ENCODE data around the gene AP5B1.
"Not testable (repeated sequence)": the region's sequence is repeated elsewhere in the genome, so short reads cannot be mapped to it uniquely, and the experiment has no call there.

AP5B1 gene

GRCh38 chr11:65773784-65774411 lies 6.9 kb downstream of the AP5B1 start:
- TF ChIP-seq, protein P1, sequence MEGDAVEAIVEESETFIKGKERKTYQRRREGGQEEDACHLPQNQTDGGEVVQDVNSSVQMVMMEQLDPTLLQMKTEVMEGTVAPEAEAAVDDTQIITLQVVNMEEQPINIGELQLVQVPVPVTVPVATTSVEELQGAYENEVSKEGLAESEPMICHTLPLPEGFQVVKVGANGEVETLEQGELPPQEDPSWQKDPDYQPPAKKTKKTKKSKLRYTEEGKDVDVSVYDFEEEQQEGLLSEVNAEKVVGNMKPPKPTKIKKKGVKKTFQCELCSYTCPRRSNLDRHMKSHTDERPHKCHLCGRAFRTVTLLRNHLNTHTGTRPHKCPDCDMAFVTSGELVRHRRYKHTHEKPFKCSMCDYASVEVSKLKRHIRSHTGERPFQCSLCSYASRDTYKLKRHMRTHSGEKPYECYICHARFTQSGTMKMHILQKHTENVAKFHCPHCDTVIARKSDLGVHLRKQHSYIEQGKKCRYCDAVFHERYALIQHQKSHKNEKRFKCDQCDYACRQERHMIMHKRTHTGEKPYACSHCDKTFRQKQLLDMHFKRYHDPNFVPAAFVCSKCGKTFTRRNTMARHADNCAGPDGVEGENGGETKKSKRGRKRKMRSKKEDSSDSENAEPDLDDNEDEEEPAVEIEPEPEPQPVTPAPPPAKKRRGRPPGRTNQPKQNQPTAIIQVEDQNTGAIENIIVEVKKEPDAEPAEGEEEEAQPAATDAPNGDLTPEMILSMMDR (IDR thresholded peaks at IDR 0.05; ENCODE audit: low read depth, low read length): no peak
- in situ Hi-C loops (cut with HindIII; ENCODE audit: low sequenced_read_pairs): no loop called here
- DNase-seq (ENCODE audit: low read depth, low spot score): no peak
- no peak overlapping the region for H3K4me3 ChIP-seq (ENCODE audit: low read depth, low read length)

- no peak overlapping the region for H3K4me3 ChIP-seq (ENCODE audit: low read depth, low read length)
- in situ Hi-C loops (cut with HindIII; ENCODE audit: low sequenced_read_pairs): no loop called here
- TF ChIP-seq, protein P1 (IDR thresholded peaks at IDR 0.05; ENCODE audit: low read depth, low read length): no peak
- no peak for DNase-seq (ENCODE audit: low read depth, low spot score)
Measured at GRCh38 chr11:65771589-65772112, 9.1 kb downstream of the AP5B1 start.

- no peak for DNase-seq (ENCODE audit: low read depth, low spot score)
- TF ChIP-seq, protein P1 (IDR thresholded peaks at IDR 0.05; ENCODE audit: low read depth, low read length): no peak
- in situ Hi-C loops (cut with HindIII; ENCODE audit: low sequenced_read_pairs): no loop called here
- no peak overlapping the region for H3K4me3 ChIP-seq (ENCODE audit: low read depth, low read length)
Measured at GRCh38 chr11:65770951-65771567, 9.7 kb downstream of the AP5B1 start.

GRCh38 chr11:65767806-65768205 lies 13.0 kb downstream of the AP5B1 start:
- H3K4me3 ChIP-seq (ENCODE audit: low read depth, low read length); in situ Hi-C loops (cut with HindIII; ENCODE audit: low sequenced_read_pairs): not testable (repeated sequence)

GRCh38 chr11:65767406-65767805 lies 13.4 kb downstream of the AP5B1 start:
- DNase-seq (ENCODE audit: low read depth, low spot score): no peak
- TF ChIP-seq, protein P1 (IDR thresholded peaks at IDR 0.05; ENCODE audit: low read depth, low read length): no peak
- in situ Hi-C loops (cut with HindIII; ENCODE audit: low sequenced_read_pairs): no loop called here
- H3K4me3 ChIP-seq (ENCODE audit: low read depth, low read length): no peak overlapping the region

More at GRCh38 chr11:65767806-65768205, 13.0 kb downstream of the AP5B1 start:
- DNase-seq (ENCODE audit: low read depth, low spot score): not testable (repeated sequence)

DNA sequence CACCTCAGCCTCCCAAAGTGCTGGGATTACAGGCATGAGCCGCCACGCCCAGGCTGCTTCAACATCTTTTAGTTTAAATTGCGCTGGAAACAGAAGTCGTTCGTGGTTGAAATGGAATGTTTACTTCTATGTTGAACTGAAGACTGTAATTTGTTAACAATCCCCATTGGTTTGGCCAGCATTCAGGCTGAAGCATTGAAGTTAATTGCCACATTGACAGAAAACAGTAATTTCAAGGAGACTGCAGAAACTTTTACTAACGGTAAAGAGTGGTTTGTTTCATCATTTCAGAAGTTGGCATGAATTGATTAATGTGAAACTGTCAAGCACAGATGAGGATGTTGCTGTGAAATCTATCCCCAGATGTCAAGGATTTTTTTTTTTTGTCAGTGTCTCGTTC lies 14.2 kb downstream of the AP5B1 start:
- TF ChIP-seq, protein P1 (IDR thresholded peaks at IDR 0.05; ENCODE audit: low read depth, low read length): no peak
- in situ Hi-C loops (cut with HindIII; ENCODE audit: low sequenced_read_pairs): no loop called here
- DNase-seq (ENCODE audit: low read depth, low spot score): peak; percentile 47
- H3K4me3 ChIP-seq (ENCODE audit: low read depth, low read length): no peak overlapping the region

DNA sequence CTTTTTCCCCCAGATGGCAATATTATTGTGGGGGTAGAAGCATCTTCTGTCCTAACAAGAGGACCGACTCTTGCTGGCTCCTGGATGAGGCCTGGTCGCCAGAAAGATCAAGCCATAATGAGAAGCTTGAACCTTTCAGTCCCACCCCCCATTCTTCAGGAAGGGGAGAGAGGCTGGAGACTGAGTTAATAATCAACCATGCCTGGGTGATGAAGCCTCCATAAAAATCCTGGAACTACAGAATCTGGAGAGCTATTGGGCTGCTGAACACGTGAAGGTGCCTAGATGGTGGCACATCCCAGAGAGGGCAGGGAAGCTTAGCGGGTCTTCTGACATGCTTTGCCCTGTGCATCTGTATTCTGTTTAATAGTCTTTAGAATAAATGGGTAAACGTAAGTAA lies 16.3 kb downstream of the AP5B1 start:
- H3K4me3 ChIP-seq (ENCODE audit: low read depth, low read length): no peak overlapping the region
- in situ Hi-C loops (cut with HindIII; ENCODE audit: low sequenced_read_pairs): no loop called here
- DNase-seq (ENCODE audit: low read depth, low spot score): no peak
- TF ChIP-seq, protein P1 (IDR thresholded peaks at IDR 0.05; ENCODE audit: low read depth, low read length): no peak

DNA sequence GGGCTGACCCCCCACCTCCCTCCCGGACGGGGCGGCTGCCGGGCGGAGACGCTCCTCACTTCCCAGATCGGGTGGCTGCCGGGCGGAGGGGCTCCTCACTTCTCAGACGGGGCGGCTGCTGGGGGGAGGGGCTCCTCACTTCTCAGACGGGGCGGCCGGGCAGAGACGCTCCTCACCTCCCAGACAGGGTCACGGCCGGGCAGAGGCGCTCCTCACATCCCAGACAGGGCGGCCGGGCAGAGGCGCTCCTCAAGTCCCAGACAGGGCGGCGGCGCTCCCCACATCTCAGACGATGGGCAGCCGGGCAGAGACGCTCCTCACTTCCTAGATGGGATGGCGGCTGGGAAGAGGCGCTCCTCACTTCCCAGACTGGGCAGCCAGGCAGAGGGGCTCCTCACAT lies 18.0 kb downstream of the AP5B1 start:
- in situ Hi-C loops (cut with HindIII; ENCODE audit: low sequenced_read_pairs); H3K4me3 ChIP-seq (ENCODE audit: low read depth, low read length); DNase-seq (ENCODE audit: low read depth, low spot score): not testable (repeated sequence)

GRCh38 chr11:65762169-65762568 lies 18.6 kb downstream of the AP5B1 start:
- in situ Hi-C loops (cut with HindIII; ENCODE audit: low sequenced_read_pairs); DNase-seq (ENCODE audit: low read depth, low spot score); H3K4me3 ChIP-seq (ENCODE audit: low read depth, low read length): not testable (repeated sequence)

Measured in astrocyte of the spinal cord (primary cell).